AG04450 (cell line): ENCODE data around the gene SEC24B. TPM values are rescaled to one million over a fixed set of nuclear protein-coding genes. Genes with fewer than 3 reads are reported as not detected.

Experiments
- CTCF ChIA-PET: fragments of 300-600, 350-600 bp; formaldehyde crosslinking; extraction: SDS; loops from one replicate; lab custom pipeline; 2022; ENCODE audit warnings: antibody characterized with exemption, inconsistent platforms; lab: Charles Lee
- POLR2A ChIA-PET: fragments of 350-600 bp; formaldehyde crosslinking; extraction: SDS; loops from one replicate; lab custom pipeline; 2021; ENCODE audit warnings: antibody characterized with exemption, inconsistent platforms; lab: Yijun Ruan, JAX
- DNase-seq: peaks from one replicate; pipeline ENCODE4 v3.0.0-alpha.2; 2011; ENCODE audit warnings: low read depth, low spot score
- H3K27ac ChIP-seq: one replicate; pipeline ENCODE4 v1.5.1; 2012; ENCODE audit warnings: low read depth, low read length, control low read depth
- H3K27me3 ChIP-seq: one replicate; pipeline ENCODE4 v1.6.0; 2012; ENCODE audit warnings: low read length; ENCODE audit not compliant: control insufficient read depth, insufficient read depth
- H3K4me3 ChIP-seq: 2 replicates; pipeline ENCODE4 v1.5.1; 2011; ENCODE audit warnings: mild to moderate bottlenecking, low read depth, low read length, control low read depth
- H3K9me3 ChIP-seq: 2 replicates; pipeline ENCODE4 v1.5.1; 2012; ENCODE audit warnings: low read length; ENCODE audit not compliant: control insufficient read depth, insufficient read depth
- polyA plus RNA-seq: library from polyadenylated mRNA; depleted of rRNA; stranded (reverse); fragments of >200 nt; gene quantifications from 2 replicates; pipeline ENCODE4 v1.2.3, GENCODE V29; 2011
- TF ChIP-seq, protein P1 (sequence below): IDR thresholded peaks from 2 replicates; pipeline ENCODE4 v1.5.1; 2011; ENCODE audit warnings: low read depth, low read length, control low read depth, inconsistent platforms

Gene SEC24B
- polyA plus RNA-seq, 1 experiment, result 55.9 TPM

DNA sequence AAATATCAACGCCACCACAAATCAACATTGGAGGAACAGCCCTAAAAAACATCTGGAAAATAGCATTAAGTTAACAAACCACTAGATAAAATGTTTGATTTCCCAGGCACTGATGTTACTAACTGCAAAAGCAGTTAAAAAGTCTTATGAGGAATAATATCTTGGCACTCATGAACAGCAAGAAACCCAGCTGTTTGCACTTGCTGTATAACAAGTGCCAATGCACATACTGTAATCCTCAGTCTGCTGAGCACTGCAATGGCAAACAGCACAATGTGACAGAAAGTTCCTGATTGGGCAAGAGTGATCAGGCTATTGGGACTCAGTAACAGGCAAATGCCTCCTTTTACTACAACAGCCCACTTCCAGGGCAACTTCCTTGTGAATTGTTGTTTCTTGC lies 20.8 kb upstream of the SEC24B start:
- CTCF ChIA-PET, result no interaction called here

GRCh38 chr4:109414938-109415337 lies 18.7 kb upstream of the SEC24B start:
- TF ChIP-seq, protein P1, sequence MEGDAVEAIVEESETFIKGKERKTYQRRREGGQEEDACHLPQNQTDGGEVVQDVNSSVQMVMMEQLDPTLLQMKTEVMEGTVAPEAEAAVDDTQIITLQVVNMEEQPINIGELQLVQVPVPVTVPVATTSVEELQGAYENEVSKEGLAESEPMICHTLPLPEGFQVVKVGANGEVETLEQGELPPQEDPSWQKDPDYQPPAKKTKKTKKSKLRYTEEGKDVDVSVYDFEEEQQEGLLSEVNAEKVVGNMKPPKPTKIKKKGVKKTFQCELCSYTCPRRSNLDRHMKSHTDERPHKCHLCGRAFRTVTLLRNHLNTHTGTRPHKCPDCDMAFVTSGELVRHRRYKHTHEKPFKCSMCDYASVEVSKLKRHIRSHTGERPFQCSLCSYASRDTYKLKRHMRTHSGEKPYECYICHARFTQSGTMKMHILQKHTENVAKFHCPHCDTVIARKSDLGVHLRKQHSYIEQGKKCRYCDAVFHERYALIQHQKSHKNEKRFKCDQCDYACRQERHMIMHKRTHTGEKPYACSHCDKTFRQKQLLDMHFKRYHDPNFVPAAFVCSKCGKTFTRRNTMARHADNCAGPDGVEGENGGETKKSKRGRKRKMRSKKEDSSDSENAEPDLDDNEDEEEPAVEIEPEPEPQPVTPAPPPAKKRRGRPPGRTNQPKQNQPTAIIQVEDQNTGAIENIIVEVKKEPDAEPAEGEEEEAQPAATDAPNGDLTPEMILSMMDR, result no peak
- Histone ChIP-seq H3K4me3 (no peak overlapping the region), H3K27me3 (no peaks in the 10 kb centered on the region), H3K9me3 (no peaks in the 10 kb centered on the region), H3K27ac (no peak overlapping the region)
- DNase-seq, result no peak
- ChIA-PET CTCF (interaction anchor here (0.6 to 2.2 kb wide), 4 partner anchors 9 to 1105 kb away, joined by 4 to 7 read pairs (median 4); partner anchors contain the start of gene SEC24B), POLR2A (interaction anchor here (0.6 kb wide), 1 partner anchor 565 kb away, joined by 3 read pairs; no protein-coding TSS in a partner anchor)

More for the DNA sequence above, 20.8 kb upstream of the SEC24B start:
- no peak overlapping the region for H3K4me3 ChIP-seq
- POLR2A ChIA-PET, result no interaction called here
- H3K27me3 ChIP-seq, result no peaks in the 10 kb centered on the region
- TF ChIP-seq, protein P1, result no peak
- H3K9me3 ChIP-seq, result no peaks in the 10 kb centered on the region
- DNase-seq, result no peak
- H3K27ac ChIP-seq, result no peak overlapping the region

- no peak for DNase-seq
- H3K27me3 ChIP-seq, result no peaks in the 10 kb centered on the region
- no peak overlapping the region for H3K27ac ChIP-seq
- no peaks in the 10 kb centered on the region for H3K9me3 ChIP-seq
- TF ChIP-seq, protein P1, result no peak
- no peak overlapping the region for H3K4me3 ChIP-seq
- CTCF ChIA-PET, result interaction anchor here (3.1 to 3.3 kb wide), 2 partner anchors 14 to 408 kb away, joined by 14 to 20 read pairs; partner anchors contain the start of genes RRH and SEC24B
- POLR2A ChIA-PET, result no interaction called here
Observed at GRCh38 chr4:109418588-109418987, 15.0 kb upstream of the SEC24B start.

DNA sequence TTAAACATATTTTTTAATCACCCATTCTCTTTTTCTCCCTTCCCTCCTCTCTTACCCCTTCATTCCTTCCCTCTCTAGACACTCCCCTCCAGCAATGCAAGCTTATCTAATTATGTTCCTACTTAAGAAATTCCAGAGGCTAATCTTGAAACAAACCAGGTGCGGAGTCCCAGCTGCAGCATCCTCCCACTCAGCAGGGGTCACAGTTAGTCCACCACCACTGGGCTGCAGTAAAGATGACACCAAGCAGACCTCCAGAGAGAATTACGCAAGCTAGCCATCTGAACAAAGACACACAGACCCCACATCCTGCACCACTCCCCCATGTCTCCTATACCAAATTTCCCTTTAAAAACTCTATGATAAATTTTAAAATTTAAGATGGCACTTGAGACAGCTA lies 13.9 kb upstream of the SEC24B start:
- TF ChIP-seq, protein P1, result no peak
- no peaks in the 10 kb centered on the region for H3K9me3 ChIP-seq
- no peaks in the 10 kb centered on the region for H3K27me3 ChIP-seq
- no peak overlapping the region for H3K27ac ChIP-seq
- ChIA-PET POLR2A (no interaction called here), CTCF (interaction anchor here (0.7 to 3.3 kb wide), 5 partner anchors 13 to 584 kb away, joined by 3 to 20 read pairs (median 3); partner anchors contain the start of genes RRH and SEC24B)
- no peak for DNase-seq
- H3K4me3 ChIP-seq, result no peak overlapping the region

GRCh38 chr4:109424093-109424841 lies 9.3 kb upstream of the SEC24B start:
- H3K27me3 ChIP-seq, result no peaks in the 10 kb centered on the region
- no peak overlapping the region for H3K27ac ChIP-seq
- TF ChIP-seq, protein P1, result no peak
- H3K4me3 ChIP-seq, result no peak overlapping the region
- H3K9me3 ChIP-seq, result no peaks in the 10 kb centered on the region
- no peak for DNase-seq
- POLR2A ChIA-PET, result interaction anchor here (0.6 kb wide), 1 partner anchor 94 kb away, joined by 4 read pairs; no protein-coding TSS in a partner anchor
- CTCF ChIA-PET, result interaction anchor here (0.6 to 6.9 kb wide), 5 partner anchors 9 to 775 kb away, joined by 5 to 64 read pairs (median 28); partner anchors contain the start of genes CASP6, RRH and SEC24B
